ENCODE results near the gene LITAF. TPM values are rescaled to one million over a fixed set of nuclear protein-coding genes. Genes with fewer than 3 reads are reported as not detected.

Gene LITAF
- polyA plus RNA-seq, 1 donor from 2014 or later, result 0.31 TPM

GRCh38 chr16:11633113-11633512 is 46.4 kb upstream of the LITAF start:
- Histone ChIP-seq H3K27ac (ENCODE audit: low read length) (no peak overlapping the region), H3K4me3 (ENCODE audit: low read length) (no peak overlapping the region), H3K4me2 (ENCODE audit: low read length) (no peak overlapping the region), H3F3A (ENCODE audit: insufficient read depth, low read length, poor library complexity, severe bottlenecking) (no peaks in the 10 kb centered on the region), H4K20me1 (ENCODE audit: insufficient read depth) (no peaks in the 10 kb centered on the region), H3K79me2 (replicated peaks; ENCODE audit: insufficient read depth, low read length) (no peaks in the 10 kb centered on the region), H3K9ac (ENCODE audit: low read length) (no peak overlapping the region), H3K9me2 (ENCODE audit: insufficient read depth, low read length) (no peaks in the 10 kb centered on the region), H2AFZ (ENCODE audit: low read depth, low read length) (no peak overlapping the region), H3K36me3 (ENCODE audit: insufficient read depth, low read length) (no peaks in the 10 kb centered on the region), H3K9me3 (ENCODE audit: low read length) (no peaks in the 10 kb centered on the region), H3K27me3 (ENCODE audit: insufficient read depth, low read depth, low read length) (no peaks in the 10 kb centered on the region)
- no peak for TF ChIP-seq SMC3 (conservative IDR thresholded peaks at IDR 0.05; ENCODE audit: poor library complexity)
- TF ChIP-seq TAF1 (IDR thresholded peaks at IDR 0.05; ENCODE audit: low read depth), result no peak
- no peak for TF ChIP-seq POLR2AphosphoS5 (IDR thresholded peaks at IDR 0.05)
- TF ChIP-seq CTCF (IDR thresholded peaks at IDR 0.05; ENCODE audit: poor library complexity, severe bottlenecking), result no peak
- no peak for TF ChIP-seq MXI1 (conservative IDR thresholded peaks at IDR 0.05; ENCODE audit: poor library complexity, severe bottlenecking)
- TF ChIP-seq EZH2 (IDR thresholded peaks at IDR 0.05; ENCODE audit: borderline replicate concordance, insufficient read depth, low read length, poor library complexity, severe bottlenecking), result no peak
- TF ChIP-seq, protein P1, sequence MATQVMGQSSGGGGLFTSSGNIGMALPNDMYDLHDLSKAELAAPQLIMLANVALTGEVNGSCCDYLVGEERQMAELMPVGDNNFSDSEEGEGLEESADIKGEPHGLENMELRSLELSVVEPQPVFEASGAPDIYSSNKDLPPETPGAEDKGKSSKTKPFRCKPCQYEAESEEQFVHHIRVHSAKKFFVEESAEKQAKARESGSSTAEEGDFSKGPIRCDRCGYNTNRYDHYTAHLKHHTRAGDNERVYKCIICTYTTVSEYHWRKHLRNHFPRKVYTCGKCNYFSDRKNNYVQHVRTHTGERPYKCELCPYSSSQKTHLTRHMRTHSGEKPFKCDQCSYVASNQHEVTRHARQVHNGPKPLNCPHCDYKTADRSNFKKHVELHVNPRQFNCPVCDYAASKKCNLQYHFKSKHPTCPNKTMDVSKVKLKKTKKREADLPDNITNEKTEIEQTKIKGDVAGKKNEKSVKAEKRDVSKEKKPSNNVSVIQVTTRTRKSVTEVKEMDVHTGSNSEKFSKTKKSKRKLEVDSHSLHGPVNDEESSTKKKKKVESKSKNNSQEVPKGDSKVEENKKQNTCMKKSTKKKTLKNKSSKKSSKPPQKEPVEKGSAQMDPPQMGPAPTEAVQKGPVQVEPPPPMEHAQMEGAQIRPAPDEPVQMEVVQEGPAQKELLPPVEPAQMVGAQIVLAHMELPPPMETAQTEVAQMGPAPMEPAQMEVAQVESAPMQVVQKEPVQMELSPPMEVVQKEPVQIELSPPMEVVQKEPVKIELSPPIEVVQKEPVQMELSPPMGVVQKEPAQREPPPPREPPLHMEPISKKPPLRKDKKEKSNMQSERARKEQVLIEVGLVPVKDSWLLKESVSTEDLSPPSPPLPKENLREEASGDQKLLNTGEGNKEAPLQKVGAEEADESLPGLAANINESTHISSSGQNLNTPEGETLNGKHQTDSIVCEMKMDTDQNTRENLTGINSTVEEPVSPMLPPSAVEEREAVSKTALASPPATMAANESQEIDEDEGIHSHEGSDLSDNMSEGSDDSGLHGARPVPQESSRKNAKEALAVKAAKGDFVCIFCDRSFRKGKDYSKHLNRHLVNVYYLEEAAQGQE (IDR thresholded peaks at IDR 0.05; ENCODE audit: borderline replicate concordance), result no peak
- TF ChIP-seq EP300 (conservative IDR thresholded peaks at IDR 0.05; ENCODE audit: poor library complexity, severe bottlenecking), result no peak

DNA sequence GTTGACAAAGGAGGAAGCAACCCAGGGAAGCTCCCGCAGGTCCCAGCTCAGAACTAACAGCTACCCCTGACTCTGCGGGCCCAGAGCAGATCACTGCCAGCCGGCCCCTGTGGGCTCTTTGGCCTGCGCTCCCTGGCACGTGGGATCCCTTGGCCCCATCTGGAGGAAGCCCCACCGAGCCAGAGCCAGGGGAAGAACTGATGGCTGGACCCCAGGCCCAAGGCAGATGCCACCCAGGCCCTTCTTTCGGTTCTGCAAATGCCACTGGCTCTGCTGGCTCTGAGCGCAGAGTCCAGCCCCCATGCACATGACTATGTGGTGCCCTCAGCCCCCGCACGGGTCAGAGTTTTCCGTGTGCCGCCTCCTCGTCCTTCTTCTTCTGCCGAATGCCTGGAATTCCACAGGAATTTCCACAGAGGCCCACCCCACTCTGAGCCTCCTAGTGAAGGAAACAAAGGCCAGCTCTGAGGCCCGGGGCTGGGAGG is 45.8 kb upstream of the LITAF start:
- Histone ChIP-seq H3K4me2 (ENCODE audit: low read length) (no peak overlapping the region), H4K20me1 (ENCODE audit: insufficient read depth) (no peaks in the 10 kb centered on the region), H3K9ac (ENCODE audit: low read length) (no peak overlapping the region), H3K79me2 (replicated peaks; ENCODE audit: insufficient read depth, low read length) (no peaks in the 10 kb centered on the region), H3K9me2 (ENCODE audit: insufficient read depth, low read length) (no peaks in the 10 kb centered on the region), H2AFZ (ENCODE audit: low read depth, low read length) (no peak overlapping the region), H3K9me3 (ENCODE audit: low read length) (no peaks in the 10 kb centered on the region), H3K27ac (ENCODE audit: low read length) (no peak overlapping the region), H3K4me3 (ENCODE audit: low read length) (no peak overlapping the region), H3F3A (ENCODE audit: insufficient read depth, low read length, poor library complexity, severe bottlenecking) (no peaks in the 10 kb centered on the region), H3K27me3 (ENCODE audit: insufficient read depth, low read depth, low read length) (no peaks in the 10 kb centered on the region), H3K36me3 (ENCODE audit: insufficient read depth, low read length) (no peaks in the 10 kb centered on the region)
- TF ChIP-seq TAF1 (IDR thresholded peaks at IDR 0.05; ENCODE audit: low read depth) (no peak), CTCF (IDR thresholded peaks at IDR 0.05; ENCODE audit: poor library complexity, severe bottlenecking) (no peak), SMC3 (conservative IDR thresholded peaks at IDR 0.05; ENCODE audit: poor library complexity) (no peak), EZH2 (IDR thresholded peaks at IDR 0.05; ENCODE audit: borderline replicate concordance, insufficient read depth, low read length, poor library complexity, severe bottlenecking) (no peak), RAD21 (conservative IDR thresholded peaks at IDR 0.05) (no peak), POLR2AphosphoS5 (IDR thresholded peaks at IDR 0.05) (no peak), EP300 (conservative IDR thresholded peaks at IDR 0.05; ENCODE audit: poor library complexity, severe bottlenecking) (no peak), MXI1 (conservative IDR thresholded peaks at IDR 0.05; ENCODE audit: poor library complexity, severe bottlenecking) (no peak)
- TF ChIP-seq, protein P1 (IDR thresholded peaks at IDR 0.05; ENCODE audit: borderline replicate concordance), result no peak
